Liver (tissue), 9 donors: ENCODE results near the gene RTF1. TPM values are rescaled to one million over a fixed set of nuclear protein-coding genes. Genes with fewer than 3 reads are reported as not detected.
A peak's percentile ranks its signal among the peaks of the same experiment; 100 is the strongest.

Experiments used
- DNase-seq: peaks from one replicate; pipeline ENCODE4 v3.0.0-alpha.2; 2017; ENCODE audit warnings: low spot score
- H3K27ac ChIP-seq, 2 donors: one replicate each; pipeline ENCODE4 v1.7.0; 2013; ENCODE audit warnings: inconsistent platforms in 2 of 2, low read length in 2 of 2, control low read depth in 1 of 2, low read depth in 1 of 2, mild to moderate bottlenecking in 1 of 2
- H3K27me3 ChIP-seq, 4 donors: one replicate each; pipeline versions ENCODE4 v1.6.1 to v1.7.0; 2013; ENCODE audit warnings: low read length in 3 of 4, inconsistent platforms in 1 of 4, mild to moderate bottlenecking in 1 of 4, moderate library complexity in 1 of 4; ENCODE audit not compliant: control insufficient read depth in 4 of 4, insufficient read depth in 4 of 4
- H3K36me3 ChIP-seq, 4 donors: one replicate each; pipeline versions ENCODE4 v1.6.1 to v1.7.0; 2013; ENCODE audit warnings: low read length in 3 of 4, mild to moderate bottlenecking in 3 of 4, low read depth in 1 of 4, moderate library complexity in 1 of 4; ENCODE audit not compliant: control insufficient read depth in 4 of 4, insufficient read depth in 3 of 4
- H3K4me1 ChIP-seq, 4 donors: one replicate each; pipeline versions ENCODE4 v1.6.1 to v1.7.0; 2013; ENCODE audit warnings: low read length in 3 of 4, mild to moderate bottlenecking in 3 of 4, moderate library complexity in 1 of 4; ENCODE audit not compliant: control insufficient read depth in 4 of 4, insufficient read depth in 4 of 4
- H3K4me3 ChIP-seq, 3 donors: one replicate each; pipeline versions ENCODE4 v1.6.1 to v1.7.0; 2013; ENCODE audit warnings: low read length in 3 of 3, control low read depth in 1 of 3, low read depth in 1 of 3, mild to moderate bottlenecking in 1 of 3
- H3K9ac ChIP-seq, 2 donors: one replicate each; pipeline ENCODE4 v1.7.0; 2013; ENCODE audit warnings: low read length in 2 of 2, mild to moderate bottlenecking in 2 of 2, moderate library complexity in 2 of 2, control low read depth in 1 of 2, low read depth in 1 of 2
- H3K9me3 ChIP-seq, 4 donors: one replicate each; pipeline versions ENCODE4 v1.6.1 to v1.7.0; 2013; ENCODE audit warnings: low read length in 3 of 4; ENCODE audit not compliant: control insufficient read depth in 4 of 4
- ATF3 ChIP-seq: IDR thresholded peaks from 2 replicates; pipeline ENCODE4 v1.6.1; 2016; ENCODE audit warnings: antibody characterized with exemption
- CTCF ChIP-seq: fragments of 150-350 bp; IDR thresholded peaks from 2 replicates; pipeline ENCODE4 v1.5.1; 2017; ENCODE audit warnings: improper control_type of control experiment, low read depth, low read length; ENCODE audit not compliant: missing input control
- EGR1 ChIP-seq, 2 donors: IDR thresholded peaks; 2 replicates each; pipeline ENCODE4 v1.6.1; 2016 to 2018; ENCODE audit warnings: antibody characterized with exemption in 2 of 2, low read depth in 2 of 2
- FOXA1 ChIP-seq: IDR thresholded peaks from 2 replicates; pipeline ENCODE4 v1.6.1; 2016; ENCODE audit warnings: antibody characterized with exemption
- FOXA2 ChIP-seq: IDR thresholded peaks from 2 replicates; pipeline ENCODE4 v1.6.1; 2016; ENCODE audit warnings: antibody characterized with exemption
- GABPA ChIP-seq, 2 donors: IDR thresholded peaks in 1 of 2; conservative IDR thresholded peaks in 1 of 2; 2 replicates each; pipeline ENCODE4 v1.6.1; 2016; ENCODE audit warnings: antibody characterized with exemption in 2 of 2, mild to moderate bottlenecking in 1 of 2, moderate library complexity in 1 of 2
- HNF4A ChIP-seq, 2 donors: conservative IDR thresholded peaks; 2 replicates each; pipeline ENCODE4 v1.6.1; 2016; ENCODE audit warnings: antibody characterized with exemption in 2 of 2, mild to moderate bottlenecking in 2 of 2
- HNF4G ChIP-seq: IDR thresholded peaks from 2 replicates; pipeline ENCODE4 v1.6.1; 2016; ENCODE audit warnings: antibody characterized with exemption
- JUND ChIP-seq, 2 donors: IDR thresholded peaks; 2 replicates each; pipeline ENCODE4 v1.6.1; 2016; ENCODE audit warnings: antibody characterized with exemption in 2 of 2
- MAX ChIP-seq: IDR thresholded peaks from 2 replicates; pipeline ENCODE4 v1.6.1; 2016; ENCODE audit warnings: antibody characterized with exemption
- NR2F2 ChIP-seq: IDR thresholded peaks from 2 replicates; pipeline ENCODE4 v1.6.1; 2016; ENCODE audit warnings: antibody characterized with exemption
- RAD21 ChIP-seq, 2 donors: IDR thresholded peaks; 2 replicates each; pipeline ENCODE4 v1.6.1; 2016; ENCODE audit warnings: antibody characterized with exemption in 2 of 2, mild to moderate bottlenecking in 2 of 2
- REST ChIP-seq: IDR thresholded peaks from 2 replicates; pipeline ENCODE4 v1.6.1; 2016; ENCODE audit warnings: antibody characterized with exemption, mild to moderate bottlenecking
- RXRA ChIP-seq, 2 donors: IDR thresholded peaks; 2 replicates each; pipeline ENCODE4 v1.6.1; 2017 to 2018; ENCODE audit warnings: antibody characterized with exemption in 2 of 2, mild to moderate bottlenecking in 1 of 2
- SP1 ChIP-seq: IDR thresholded peaks from 2 replicates; pipeline ENCODE4 v1.6.1; 2018; ENCODE audit warnings: antibody characterized with exemption, mild to moderate bottlenecking
- TAF1 ChIP-seq: conservative IDR thresholded peaks from 2 replicates; pipeline ENCODE4 v1.6.1; 2016; ENCODE audit warnings: antibody characterized with exemption, mild to moderate bottlenecking
- YY1 ChIP-seq: IDR thresholded peaks from 2 replicates; pipeline ENCODE4 v1.6.1; 2016; ENCODE audit warnings: antibody characterized with exemption, mild to moderate bottlenecking
- ZBTB33 ChIP-seq: IDR thresholded peaks from 2 replicates; pipeline ENCODE4 v1.6.1; 2016; ENCODE audit warnings: antibody characterized with exemption
- WGBS: extraction: QIAGEN DNeasy Blood & Tissue Kit; methylation state at CpG from one replicate; pipeline ENCODE4 v1.1.7; 2013; 5-methylcytosine and 5-hydroxymethylcytosine counted together
- polyA plus RNA-seq, 2 donors: library from polyadenylated mRNA; stranded (reverse) in 1 of 2; unstranded in 1 of 2; fragments of 200-250 nt in 1 of 2; fragments of >200 nt in 1 of 2; fragmentation: Nextera tagmentation in 1 of 2; extraction: Ambion mirVana in 1 of 2; gene quantifications; one replicate each; pipeline versions ENCODE4 v1.2.1 to v1.2.3, GENCODE V29; 2013 to 2015
- total RNA-seq, 2 donors: library from RNA; depleted of rRNA; stranded (reverse); fragments of >200 nt; gene quantifications; one replicate each; pipeline ENCODE4 v1.2.3, GENCODE V29; 2014
- donor health status: healthy.
- donor health status: healthy.
- donor health status: healthy.
- donor health status: healthy.
- donor health status: healthy.

Gene RTF1
- total and polyA plus RNA-seq, 4 donors: 8.3 to 37.7 (median 12.1) TPM

GRCh38 chr15:41492597-41493204, 75.8 kb downstream of the RTF1 start:
- H3K27ac ChIP-seq: no peak overlapping the region
- peak overlapping the region in 1 of 3 donors; percentile 71 for H3K4me3 ChIP-seq
- H3K27me3 ChIP-seq: no peaks in the 10 kb centered on the region
- peaks cover 16 to 40% (median 31%) of the 10 kb centered on the region in 4 donors for H3K4me1 ChIP-seq
- H3K9ac ChIP-seq: no peak overlapping the region
- 23% methylated on average over 15 of the region's 15 CpGs for WGBS
- H3K9me3 ChIP-seq: no peaks in the 10 kb centered on the region
- DNase-seq: no peak
- TF ChIP-seq MAX (no peak), RAD21 (IDR thresholded peaks at IDR 0.05) (no peak), HNF4A (conservative IDR thresholded peaks at IDR 0.05) (no peak), NR2F2 (no peak), FOXA2 (no peak), FOXA1 (no peak), CTCF (no peak), ATF3 (no peak), SP1 (no peak), EGR1 (IDR thresholded peaks at IDR 0.05; ENCODE audit: low read depth in 2 of 2) (no peak), GABPA (IDR thresholded peaks at IDR 0.05 in 1 of 2, conservative IDR thresholded peaks at IDR 0.05 in 1 of 2) (no peak), HNF4G (no peak), ZBTB33 (no peak), YY1 (no peak), TAF1 (no peak), JUND (IDR thresholded peaks at IDR 0.05) (no peak), RXRA (IDR thresholded peaks at IDR 0.05) (no peak), REST (no peak)
- no peaks in the 10 kb centered on the region for H3K36me3 ChIP-seq
